Stimulated activated CD8-positive, alpha-beta memory T cell treated with anti-CD3 and anti-CD28 coated beads, Interleukin-2, amount 100 ng/mL, for 48 hours (primary cell): ENCODE data around the gene CNKSR2.

Experiments used
- DNase-seq, 2 donors: peaks; one replicate each; pipeline ENCODE4 v3.0.0-alpha.2; 2020; ENCODE audit warnings: low read depth in 2 of 2

CNKSR2 gene

GRCh38 chrX:21674430-21675186 lies 300.4 kb downstream of the CNKSR2 start:
- no peak for DNase-seq

GRCh38 chrX:21675931-21676330 lies 301.7 kb downstream of the CNKSR2 start:
- no peak for DNase-seq

- DNase-seq = no peak
Measured at GRCh38 chrX:21678048-21678612, 303.9 kb downstream of the CNKSR2 start.

GRCh38 chrX:21683941-21684340 lies 309.7 kb downstream of the CNKSR2 start:
- no peak for DNase-seq

- no peak for DNase-seq
Measured at GRCh38 chrX:21691512-21692018, 317.3 kb downstream of the CNKSR2 start.

GRCh38 chrX:21698272-21698671 lies 324.1 kb downstream of the CNKSR2 start:
- DNase-seq = no peak

- no peak for DNase-seq
Measured at GRCh38 chrX:21699136-21699535, 324.9 kb downstream of the CNKSR2 start.

- no peak for DNase-seq
Measured at GRCh38 chrX:21700275-21700674, 326.1 kb downstream of the CNKSR2 start.

GRCh38 chrX:21700967-21701366 lies 326.7 kb downstream of the CNKSR2 start:
- DNase-seq = no peak

GRCh38 chrX:21702725-21703124 lies 328.5 kb downstream of the CNKSR2 start:
- DNase-seq = no peak
